Suprapubic skin (tissue), 4 donors: ENCODE results near the gene CAMKV. TPM values are rescaled to one million over a fixed set of nuclear protein-coding genes. Genes with fewer than 3 reads are reported as not detected.

Source experiments
- DNase-seq, 2 donors: peaks; one replicate each; pipeline ENCODE4 v3.0.0-alpha.2; 2019; ENCODE audit warnings: low spot score in 2 of 2
- H3K27ac ChIP-seq: fragments of 200-600 bp; sonication (generic); one replicate; pipeline ENCODE4 v1.5.1; 2019
- H3K27me3 ChIP-seq: fragments of 200-600 bp; sonication (generic); one replicate; pipeline ENCODE4 v1.5.1; 2019
- H3K36me3 ChIP-seq: fragments of 200-600 bp; sonication (generic); one replicate; pipeline ENCODE4 v1.5.1; 2019
- H3K4me1 ChIP-seq: fragments of 200-600 bp; sonication (generic); one replicate; pipeline ENCODE4 v1.5.1; 2019
- H3K4me3 ChIP-seq: fragments of 200-600 bp; sonication (generic); one replicate; pipeline ENCODE4 v1.5.1; 2019; ENCODE audit warnings: mild to moderate bottlenecking
- H3K9me3 ChIP-seq: fragments of 200-600 bp; sonication (generic); one replicate; pipeline ENCODE4 v1.5.1; 2019
- EP300 ChIP-seq: sonication (generic); formaldehyde crosslinking; IDR thresholded peaks from one replicate; pipeline ENCODE4 v1.6.1; 2017; ENCODE audit warnings: antibody characterized with exemption
- POLR2A ChIP-seq, 2 donors: fragments of 450-650 bp; IDR thresholded peaks; one replicate each; pipeline ENCODE4 v1.6.1; 2017; ENCODE audit warnings: antibody characterized with exemption in 2 of 2, mild to moderate bottlenecking in 2 of 2, moderate library complexity in 2 of 2
- POLR2AphosphoS5 ChIP-seq, 3 donors: sonication (generic); formaldehyde crosslinking; IDR thresholded peaks; one replicate each; pipeline ENCODE4 v1.6.1; 2017; ENCODE audit warnings: antibody characterized with exemption in 3 of 3
- WGBS: methylation state at CpG from one replicate; pipeline ENCODE4 v1.1.5; 2018; 5-methylcytosine and 5-hydroxymethylcytosine counted together
- total RNA-seq, 4 donors: library from RNA; depleted of rRNA; stranded (reverse); fragments of >200 nt; gene quantifications; one replicate each; pipeline ENCODE4 v1.1.0, GENCODE V29; 2016
- TF ChIP-seq, protein P1 (sequence below), 2 donors: fragments of 200-600 bp in 1 of 2; fragments of 450-650 bp in 1 of 2; sonication (generic) in 1 of 2; IDR thresholded peaks; one replicate each; pipeline ENCODE4 v1.5.1; 2016 to 2019; ENCODE audit warnings: antibody characterized with exemption in 2 of 2, mild to moderate bottlenecking in 1 of 2, moderate library complexity in 1 of 2

Gene CAMKV
- total RNA-seq, 4 donors from 2014 or later: 2.0 TPM; not detected in 3

DNA sequence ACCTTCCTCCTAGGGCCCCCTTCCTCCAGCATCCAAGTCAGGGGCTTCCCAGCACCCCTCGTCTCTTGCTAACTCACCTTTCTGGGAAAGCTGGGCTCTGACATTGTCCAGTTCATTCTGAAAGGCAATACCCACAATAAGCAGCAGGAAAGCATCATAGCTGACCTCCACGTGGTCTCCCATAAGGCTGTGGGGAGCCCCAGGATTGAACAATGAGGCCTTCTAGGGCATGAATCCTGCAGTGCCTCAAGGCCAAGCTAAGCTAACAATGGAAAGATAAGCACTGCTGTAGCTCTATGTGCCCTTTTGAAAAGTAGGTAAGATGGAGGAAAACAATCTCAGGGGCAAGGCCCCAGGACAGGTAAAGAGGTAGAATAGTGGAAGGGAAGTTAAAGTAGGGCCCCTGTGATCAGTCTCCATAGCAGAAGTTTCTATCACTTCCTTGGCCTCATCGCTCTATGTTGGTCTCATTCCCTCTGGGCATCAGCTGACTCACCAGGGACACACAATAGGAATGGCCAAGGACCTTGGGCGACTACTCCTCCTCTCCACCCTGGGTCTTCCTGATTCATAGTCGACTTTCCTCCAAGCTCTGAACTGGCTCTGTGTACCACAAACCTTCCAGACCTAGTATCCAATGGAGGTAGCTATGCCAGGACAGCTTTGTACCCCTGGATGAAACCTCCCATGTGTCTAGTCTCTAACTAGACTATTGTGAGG lies 25.1 kb downstream of the CAMKV start:
- no peak for DNase-seq
- 83% methylated on average over 5 of the region's 5 CpGs for WGBS
- Histone ChIP-seq H3K36me3 (peaks cover 17% of the 10 kb centered on the region), H3K4me3 (no peak overlapping the region), H3K27ac (no peak overlapping the region), H3K27me3 (no peaks in the 10 kb centered on the region), H3K9me3 (no peaks in the 10 kb centered on the region), H3K4me1 (peaks cover under 1% of the 10 kb centered on the region)
- TF ChIP-seq EP300 (no peak), POLR2A (IDR thresholded peaks at IDR 0.05) (no peak), POLR2AphosphoS5 (IDR thresholded peaks at IDR 0.05) (no peak)
- TF ChIP-seq, protein P1, sequence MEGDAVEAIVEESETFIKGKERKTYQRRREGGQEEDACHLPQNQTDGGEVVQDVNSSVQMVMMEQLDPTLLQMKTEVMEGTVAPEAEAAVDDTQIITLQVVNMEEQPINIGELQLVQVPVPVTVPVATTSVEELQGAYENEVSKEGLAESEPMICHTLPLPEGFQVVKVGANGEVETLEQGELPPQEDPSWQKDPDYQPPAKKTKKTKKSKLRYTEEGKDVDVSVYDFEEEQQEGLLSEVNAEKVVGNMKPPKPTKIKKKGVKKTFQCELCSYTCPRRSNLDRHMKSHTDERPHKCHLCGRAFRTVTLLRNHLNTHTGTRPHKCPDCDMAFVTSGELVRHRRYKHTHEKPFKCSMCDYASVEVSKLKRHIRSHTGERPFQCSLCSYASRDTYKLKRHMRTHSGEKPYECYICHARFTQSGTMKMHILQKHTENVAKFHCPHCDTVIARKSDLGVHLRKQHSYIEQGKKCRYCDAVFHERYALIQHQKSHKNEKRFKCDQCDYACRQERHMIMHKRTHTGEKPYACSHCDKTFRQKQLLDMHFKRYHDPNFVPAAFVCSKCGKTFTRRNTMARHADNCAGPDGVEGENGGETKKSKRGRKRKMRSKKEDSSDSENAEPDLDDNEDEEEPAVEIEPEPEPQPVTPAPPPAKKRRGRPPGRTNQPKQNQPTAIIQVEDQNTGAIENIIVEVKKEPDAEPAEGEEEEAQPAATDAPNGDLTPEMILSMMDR (IDR thresholded peaks at IDR 0.05): no peak

DNA sequence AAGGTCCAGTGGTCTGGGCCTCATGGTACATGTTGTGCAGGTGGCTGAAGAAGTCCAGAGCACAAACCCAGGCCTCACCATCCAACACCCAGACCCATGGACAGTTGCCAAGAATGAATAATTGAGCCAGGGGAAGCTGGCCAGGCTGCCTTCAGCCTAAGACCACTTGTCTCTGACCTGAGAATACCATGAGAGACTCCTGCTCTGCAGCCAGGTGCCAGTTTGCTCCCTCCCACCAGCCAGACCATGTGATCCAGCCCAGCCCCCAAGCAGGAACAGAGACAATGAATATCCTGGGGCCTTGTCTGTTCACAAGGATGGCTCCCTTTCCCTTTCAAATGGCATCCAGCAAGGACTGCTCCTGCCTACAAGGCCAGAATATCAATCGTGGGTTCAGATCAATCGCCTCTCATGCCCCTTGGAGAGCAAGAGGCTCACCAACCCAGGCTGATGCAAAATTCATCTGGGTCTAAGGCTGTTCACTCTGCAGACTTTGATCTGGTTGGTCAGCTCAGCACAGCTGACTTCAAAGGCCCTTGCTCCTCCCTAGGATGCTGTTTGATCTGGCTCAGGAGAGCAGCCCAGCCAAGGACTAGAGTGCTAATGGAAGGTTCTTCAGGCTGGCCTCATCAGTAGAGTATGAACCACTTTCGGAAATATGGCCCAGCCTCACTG lies 26.7 kb downstream of the CAMKV start:
- Histone ChIP-seq H3K36me3 (peaks cover 17% of the 10 kb centered on the region), H3K27me3 (no peaks in the 10 kb centered on the region), H3K27ac (no peak overlapping the region), H3K4me1 (peaks cover 5% of the 10 kb centered on the region), H3K9me3 (no peaks in the 10 kb centered on the region), H3K4me3 (no peak overlapping the region)
- TF ChIP-seq, protein P1 (IDR thresholded peaks at IDR 0.05): no peak
- TF ChIP-seq POLR2A (IDR thresholded peaks at IDR 0.05): no peak
- TF ChIP-seq EP300: no peak
- WGBS: 83% methylated on average over 2 of the region's 3 CpGs
- no peak for DNase-seq

- H3K27ac ChIP-seq: no peak overlapping the region
- peaks cover 5% of the 10 kb centered on the region for H3K4me1 ChIP-seq
- DNase-seq: no peak
- no peak overlapping the region for H3K4me3 ChIP-seq
- TF ChIP-seq POLR2A (IDR thresholded peaks at IDR 0.05) (no peak), EP300 (no peak), POLR2AphosphoS5 (IDR thresholded peaks at IDR 0.05) (no peak)
- TF ChIP-seq, protein P1 (IDR thresholded peaks at IDR 0.05): no peak
- H3K36me3 ChIP-seq: peaks cover 12% of the 10 kb centered on the region
- H3K27me3 ChIP-seq: no peaks in the 10 kb centered on the region
- no peaks in the 10 kb centered on the region for H3K9me3 ChIP-seq
- WGBS: 75% methylated on average over 7 of the region's 7 CpGs
Measured at GRCh38 chr3:49841806-49842205, 27.9 kb downstream of the CAMKV start.

DNA sequence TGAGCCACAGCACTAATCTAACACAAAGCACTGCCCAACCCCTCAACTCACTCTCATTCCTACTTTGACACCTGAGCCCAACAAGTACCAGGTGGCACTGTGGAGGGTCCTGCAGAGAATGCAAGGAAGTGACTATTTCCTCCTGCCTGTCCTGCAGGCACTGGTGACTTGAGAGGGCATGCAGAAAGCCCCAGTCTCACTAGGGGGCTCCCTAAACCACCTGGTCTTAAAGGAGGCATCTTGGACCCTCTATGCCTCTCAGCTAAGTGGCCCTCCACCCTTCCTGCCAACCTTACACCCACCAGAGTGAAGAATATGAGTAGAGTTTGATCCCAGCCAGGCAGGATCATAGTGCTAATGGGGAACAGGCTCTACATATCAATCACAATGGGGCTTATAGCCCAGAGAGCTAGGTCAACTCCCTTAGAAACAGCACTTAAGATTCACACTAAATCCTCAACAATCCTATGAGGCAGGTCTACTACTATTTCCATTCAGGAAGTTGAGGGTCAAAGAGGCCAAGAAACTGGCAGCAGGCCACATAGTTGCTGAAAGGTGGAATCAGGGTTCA lies 28.5 kb downstream of the CAMKV start:
- Histone ChIP-seq H3K27ac (no peak overlapping the region), H3K27me3 (no peaks in the 10 kb centered on the region), H3K4me3 (no peak overlapping the region), H3K36me3 (peaks cover 12% of the 10 kb centered on the region), H3K4me1 (peaks cover 5% of the 10 kb centered on the region), H3K9me3 (no peaks in the 10 kb centered on the region)
- DNase-seq: no peak
- TF ChIP-seq EP300 (no peak), POLR2A (IDR thresholded peaks at IDR 0.05) (no peak), POLR2AphosphoS5 (IDR thresholded peaks at IDR 0.05) (no peak)
- TF ChIP-seq, protein P1 (IDR thresholded peaks at IDR 0.05): no peak

- H3K27ac ChIP-seq: no peak overlapping the region
- H3K36me3 ChIP-seq: peaks cover 12% of the 10 kb centered on the region
- H3K4me3 ChIP-seq: no peak overlapping the region
- H3K27me3 ChIP-seq: no peaks in the 10 kb centered on the region
- no peaks in the 10 kb centered on the region for H3K9me3 ChIP-seq
- TF ChIP-seq POLR2A (IDR thresholded peaks at IDR 0.05): no peak
- TF ChIP-seq, protein P1 (IDR thresholded peaks at IDR 0.05): no peak
- 100% methylated on average over 1 of the region's 2 CpGs for WGBS
- DNase-seq: no peak
- peaks cover 5% of the 10 kb centered on the region for H3K4me1 ChIP-seq
Measured at GRCh38 chr3:49840388-49840787, 29.3 kb downstream of the CAMKV start.
